Stomach (tissue), 4 donors: ENCODE data around the gene SLC22A1.

Source experiments
- CTCF ChIP-seq, 7 experiments: fragments of 450-650 bp in 4 of 7; fragments of 200-600 bp in 3 of 7; sonication (generic) in 3 of 7; IDR thresholded peaks; one replicate each; pipeline ENCODE4 v1.5.1; 2016 to 2019; ENCODE audit warnings: antibody characterized with exemption in 7 of 7, control low read depth in 2 of 7, mild to moderate bottlenecking in 1 of 7
- EP300 ChIP-seq: sonication (generic); formaldehyde crosslinking; IDR thresholded peaks from one replicate; pipeline ENCODE4 v1.6.1; 2017; ENCODE audit warnings: antibody characterized with exemption
- POLR2A ChIP-seq, 4 donors: fragments of 450-650 bp; IDR thresholded peaks; one replicate each; pipeline ENCODE4 v1.6.1; 2016; ENCODE audit warnings: antibody characterized with exemption in 4 of 4, control low read depth in 2 of 4, mild to moderate bottlenecking in 1 of 4, moderate library complexity in 1 of 4
- POLR2AphosphoS5 ChIP-seq, 3 donors: sonication (generic); formaldehyde crosslinking; IDR thresholded peaks; one replicate each; pipeline ENCODE4 v1.6.1; 2016; ENCODE audit warnings: antibody characterized with exemption in 3 of 3

GRCh38 chr6:160146454-160147145 is 25.0 kb downstream of the SLC22A1 start:
- TF ChIP-seq CTCF (IDR thresholded peaks at IDR 0.05) (no peak), POLR2AphosphoS5 (IDR thresholded peaks at IDR 0.05) (no peak), POLR2A (IDR thresholded peaks at IDR 0.05) (no peak), EP300 (no peak)
